Measurements from ENCODE around the gene GTF3C2. TPM values are rescaled to one million over a fixed set of nuclear protein-coding genes. Genes with fewer than 3 reads are reported as not detected.
"Not testable (repeated sequence)": the region's sequence is repeated elsewhere in the genome, so short reads cannot be mapped to it uniquely, and the experiment has no call there.

Gene GTF3C2
- total RNA-seq, 1 donor from 2014 or later = 57.1 TPM

GRCh38 chr2:27376151-27376865 lies 19.7 kb upstream of the GTF3C2 start:
- intact Hi-C loops (cut with DNase I) = no loop called here
- ATAC-seq = no peak
- no peak for DNase-seq (ENCODE audit: low spot score)

DNA sequence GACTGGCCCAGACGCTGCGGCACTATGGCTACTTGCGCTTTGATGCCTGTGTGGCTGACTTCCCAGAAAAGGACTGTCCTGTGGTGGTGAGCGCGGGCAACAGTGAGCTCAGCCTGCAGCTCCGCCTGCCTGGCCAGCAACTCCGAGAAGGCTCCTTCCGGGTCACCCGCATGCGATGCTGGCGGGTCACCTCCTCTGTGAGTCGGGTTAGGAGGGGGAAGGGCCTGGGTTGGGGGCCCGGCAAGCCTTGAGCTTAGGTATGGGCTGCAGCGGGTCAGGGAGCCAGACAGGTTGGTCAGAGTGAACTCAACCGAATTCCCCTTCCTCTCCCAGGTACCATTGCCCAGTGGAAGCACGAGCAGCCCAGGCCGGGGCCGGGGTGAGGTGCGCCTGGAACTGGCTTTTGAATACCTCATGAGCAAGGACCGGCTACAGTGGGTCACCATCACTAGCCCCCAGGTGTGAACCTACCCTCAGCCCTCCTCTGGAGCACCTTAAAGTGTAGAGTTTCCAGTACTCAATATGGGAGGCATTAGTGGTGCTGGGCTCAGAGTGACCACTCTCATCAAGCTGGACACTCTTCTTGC lies 19.0 kb upstream of the GTF3C2 start:
- ATAC-seq (no peak), DNase-seq (ENCODE audit: low spot score) (no peak)
- intact Hi-C loops (cut with DNase I) = no loop called here

DNA sequence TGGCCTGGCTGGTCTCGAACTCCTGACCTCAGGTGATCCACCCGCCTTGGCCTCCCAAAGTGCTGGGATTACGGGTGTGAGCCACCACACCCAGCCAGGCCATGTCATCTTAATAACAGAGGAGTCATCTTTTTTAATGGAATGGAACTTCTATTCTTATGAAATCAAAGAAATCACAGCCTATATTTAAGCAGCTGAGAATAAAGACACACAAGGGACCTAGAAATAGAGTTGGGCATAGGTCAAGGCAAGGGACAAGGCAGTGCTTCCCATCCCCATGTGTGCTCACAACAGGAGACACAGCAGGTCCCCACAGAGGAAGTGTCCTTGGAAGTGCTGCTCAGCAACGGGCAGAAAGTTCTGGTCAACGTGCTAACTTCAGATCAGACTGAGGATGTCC lies 17.0 kb upstream of the GTF3C2 start:
- intact Hi-C loops (cut with DNase I) = no loop called here
- DNase-seq (ENCODE audit: low spot score) (no peak), ATAC-seq (no peak)

- intact Hi-C loops (cut with DNase I) = no loop called here
- DNase-seq (ENCODE audit: low spot score) (no peak), ATAC-seq (no peak)
Observed at GRCh38 chr2:27372937-27373336, 16.4 kb upstream of the GTF3C2 start.

- DNase-seq (ENCODE audit: low spot score) (no peak), ATAC-seq (no peak)
- intact Hi-C loops (cut with DNase I) = no loop called here
Observed at GRCh38 chr2:27370816-27371620, 14.5 kb upstream of the GTF3C2 start.

- DNase-seq (ENCODE audit: low spot score) (peak; percentile 99), ATAC-seq (peak; percentile 98)
- intact Hi-C loops (cut with DNase I) = no loop called here
Observed at GRCh38 chr2:27370026-27370815, 13.7 kb upstream of the GTF3C2 start, which contains the start of the genes EIF2B4 and SNX17. Gene EIF2B4 (minus strand): TSS chr2:27370338. CDS start chr2:27370314, 24 bp downstream. Gene SNX17 (plus strand): TSS chr2:27370616. CDS start chr2:27370744, 128 bp downstream.

- ATAC-seq (peak; percentile 18), DNase-seq (ENCODE audit: low spot score) (no peak)
- intact Hi-C loops (cut with DNase I) = no loop called here
Observed at GRCh38 chr2:27369471-27370025, 13.0 kb upstream of the GTF3C2 start.

- DNase-seq (ENCODE audit: low spot score) = no peak
- no peak for ATAC-seq
- intact Hi-C loops (cut with DNase I) = no loop called here
Observed at GRCh38 chr2:27363933-27364332, 7.4 kb upstream of the GTF3C2 start.

- DNase-seq (ENCODE audit: low spot score) (no peak), ATAC-seq (no peak)
- intact Hi-C loops (cut with DNase I) = no loop called here
Observed at GRCh38 chr2:27362678-27363420, 6.3 kb upstream of the GTF3C2 start.

GRCh38 chr2:27356056-27356381 lies 545 bp downstream of the GTF3C2 start:
- intact Hi-C loops (cut with DNase I) = no loop called here
- ATAC-seq (peak; percentile 39), DNase-seq (ENCODE audit: low spot score) (no peak)

GRCh38 chr2:27354597-27354927 lies 2.0 kb downstream of the GTF3C2 start:
- DNase-seq (ENCODE audit: low spot score) (no peak), ATAC-seq (no peak)
- intact Hi-C loops (cut with DNase I) = no loop called here

DNA sequence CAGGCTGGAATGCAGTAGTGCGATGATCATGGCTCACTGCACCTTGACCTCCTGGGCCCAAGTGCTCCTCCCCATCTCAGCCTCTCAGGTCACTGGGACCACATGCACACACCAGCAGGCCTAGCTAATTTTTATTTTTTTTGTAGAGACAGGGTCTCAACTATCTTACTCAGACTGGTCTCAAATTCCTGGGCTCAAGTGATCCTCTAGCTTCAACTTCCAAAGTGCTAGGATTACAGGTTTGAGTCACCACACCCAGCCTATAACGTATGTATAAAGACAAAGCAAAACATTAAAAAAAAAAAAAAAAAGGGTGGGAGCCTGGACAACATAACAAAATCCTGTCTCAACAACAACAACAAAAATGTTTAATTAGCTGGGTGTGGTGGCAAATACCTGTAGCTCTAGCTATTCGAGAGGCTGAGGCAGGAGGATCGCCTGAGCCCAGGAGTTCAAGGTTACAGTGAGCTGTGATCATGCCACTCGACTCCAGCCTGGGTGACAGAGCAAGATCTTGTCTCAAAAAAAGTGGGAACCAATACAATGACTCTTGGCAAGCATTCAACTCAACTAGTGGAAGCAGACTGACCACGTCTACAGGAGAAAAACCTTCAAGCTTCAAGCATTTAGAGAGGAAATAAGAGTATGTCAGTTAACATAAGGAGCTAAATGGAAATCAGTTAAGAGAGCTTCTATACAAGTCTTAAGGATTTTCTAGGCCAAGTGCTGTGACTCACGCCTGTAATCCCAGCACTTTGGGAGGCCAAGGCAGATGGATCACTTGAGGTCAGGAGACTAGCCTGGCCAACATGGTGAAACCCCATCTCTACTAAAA lies 2.6 kb downstream of the GTF3C2 start:
- ATAC-seq (no peak), DNase-seq (ENCODE audit: low spot score) (no peak)
- intact Hi-C loops (cut with DNase I) = no loop called here

DNA sequence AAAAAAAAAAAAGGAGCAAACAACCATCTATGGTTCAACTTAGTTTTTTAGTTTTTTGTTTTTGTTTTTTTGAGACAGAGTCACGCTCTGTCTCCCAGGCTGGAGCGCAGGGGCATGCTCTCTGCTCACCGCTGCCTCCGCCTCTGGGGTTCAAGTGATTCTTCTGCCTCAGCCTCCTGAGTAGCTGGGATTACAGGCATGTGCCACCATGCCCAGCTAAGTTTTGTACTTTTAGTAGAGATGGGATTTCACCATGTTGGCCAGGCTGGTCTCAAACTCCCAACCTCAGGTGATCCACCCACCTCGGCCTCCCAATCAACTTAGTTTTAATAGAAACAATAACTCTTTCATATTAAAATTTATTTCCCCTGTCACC lies 3.2 kb downstream of the GTF3C2 start:
- ATAC-seq; intact Hi-C loops (cut with DNase I); DNase-seq (ENCODE audit: low spot score): not testable (repeated sequence)

DNA sequence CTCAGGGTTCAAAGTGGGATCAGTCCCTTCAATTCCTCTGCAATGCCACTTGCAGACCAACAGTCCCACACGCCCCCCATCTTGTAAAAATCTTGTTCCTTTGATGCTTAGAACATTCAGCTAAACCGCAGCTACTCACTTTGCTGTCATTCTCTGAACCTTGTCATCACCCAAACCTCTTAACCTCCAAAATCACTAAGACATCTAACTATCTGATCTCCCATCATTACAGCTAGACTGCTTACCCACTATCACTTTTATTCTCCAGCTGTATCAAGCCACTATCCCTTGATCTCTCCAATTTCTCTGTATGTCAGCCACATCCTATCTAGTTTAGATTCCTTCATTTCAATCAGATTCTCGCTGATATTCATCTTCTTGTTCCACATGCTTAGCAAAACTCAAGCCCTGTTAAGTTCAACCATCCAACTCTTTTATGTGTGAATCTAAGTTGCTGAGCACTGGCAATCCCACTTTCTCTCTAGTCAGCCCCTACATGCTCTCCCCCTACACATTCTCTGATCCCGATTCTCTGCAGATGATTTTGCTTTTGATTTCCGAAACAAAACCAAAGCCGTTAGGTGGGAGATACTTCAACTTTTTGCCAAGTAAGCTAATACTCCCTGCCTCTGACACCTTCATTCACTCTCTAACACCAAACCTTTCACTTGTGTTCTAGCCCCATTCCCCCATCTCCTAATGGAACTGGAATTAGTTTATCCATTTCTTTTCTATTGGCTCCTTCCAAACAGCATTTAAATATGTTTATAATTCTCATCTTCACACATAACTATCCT lies 4.6 kb downstream of the GTF3C2 start:
- ATAC-seq (no peak), DNase-seq (ENCODE audit: low spot score) (no peak)
- intact Hi-C loops (cut with DNase I) = no loop called here

DNA sequence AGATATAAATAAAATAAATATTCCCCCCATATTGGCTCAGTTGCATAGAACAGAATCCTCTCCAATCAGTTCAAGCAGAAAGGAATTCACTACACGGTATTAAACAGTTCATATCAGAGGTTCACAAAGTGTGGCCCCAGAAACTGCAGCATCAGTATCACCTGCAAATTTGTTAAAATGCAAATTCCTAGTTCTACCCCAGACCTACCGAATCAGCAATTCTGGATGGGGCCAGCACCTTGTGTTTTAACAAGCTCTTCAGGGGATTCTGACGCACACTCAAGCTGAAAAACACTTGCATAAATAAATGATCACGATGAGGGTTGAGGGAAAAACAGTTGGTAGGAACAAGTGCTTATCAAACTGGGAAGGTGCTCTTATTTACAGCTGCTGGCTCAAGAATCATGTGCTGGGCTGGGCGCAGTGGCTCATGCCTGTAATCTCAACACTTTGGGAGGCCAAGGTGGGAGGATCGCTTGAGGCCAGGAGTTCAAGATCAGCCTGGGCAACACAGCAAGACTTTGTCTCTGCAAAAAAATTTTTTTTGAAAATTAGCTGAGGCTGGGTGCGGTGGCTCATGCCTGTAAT lies 6.4 kb downstream of the GTF3C2 start:
- DNase-seq (ENCODE audit: low spot score) (no peak), ATAC-seq (no peak)
- intact Hi-C loops (cut with DNase I) = no loop called here

DNA sequence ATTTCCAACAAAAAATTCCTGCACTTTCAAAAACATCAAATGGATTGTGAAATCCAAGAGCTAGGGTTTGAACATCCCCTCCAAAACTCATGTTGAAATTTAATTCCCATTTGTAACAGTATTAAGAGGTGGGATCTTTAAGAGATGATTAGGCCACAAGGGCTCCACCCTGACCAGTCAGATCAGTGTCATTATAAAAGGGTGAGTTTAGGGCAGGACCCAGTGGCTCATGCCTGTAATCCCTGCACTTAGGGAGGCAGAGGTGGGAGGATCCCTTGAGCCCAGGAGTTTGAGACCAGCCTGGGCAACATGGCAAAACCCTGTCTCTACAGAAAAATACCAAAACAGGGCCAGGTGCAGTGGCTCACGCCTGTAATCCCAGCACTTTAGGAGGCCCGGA lies 8.9 kb downstream of the GTF3C2 start:
- ATAC-seq (peak; percentile 62), DNase-seq (ENCODE audit: low spot score) (no peak)
- intact Hi-C loops (cut with DNase I) = no loop called here

GRCh38 chr2:27336173-27336572 lies 20.4 kb downstream of the GTF3C2 start:
- ATAC-seq (no peak), DNase-seq (ENCODE audit: low spot score) (no peak)
- intact Hi-C loops (cut with DNase I) = no loop called here

Measured in sciatic nerve (tissue), 2 donors.